ENCODE data around the gene PRDM15. TPM values are rescaled to one million over a fixed set of nuclear protein-coding genes. Genes with fewer than 3 reads are reported as not detected.

Gene PRDM15
- total and polyA plus RNA-seq, 2 experiments from 2014 or later, result 3.0 to 10.6 TPM

DNA sequence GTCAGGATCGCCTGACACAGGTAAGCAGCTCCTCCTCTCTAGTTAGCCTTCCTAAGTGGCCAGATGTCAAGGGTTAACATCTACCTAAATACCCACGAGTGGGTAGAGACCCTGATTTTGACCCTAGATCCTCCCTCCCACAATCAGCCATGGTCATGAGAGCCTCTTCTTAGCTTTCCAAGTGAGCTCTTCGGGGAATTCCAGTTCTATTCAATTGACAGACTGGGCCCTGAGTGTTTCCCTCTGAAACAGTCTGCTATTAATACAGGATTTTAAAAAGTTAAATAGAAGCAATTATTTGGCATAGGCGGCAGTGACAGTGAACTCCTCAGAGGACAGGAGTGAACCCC is 46.6 kb upstream of the PRDM15 start:
- Mint-ChIP-seq H3K4me1 (peaks cover 30% of the 10 kb centered on the region), H3K9me3 (no peaks in the 10 kb centered on the region), H3K36me3 (ENCODE audit: low read depth) (no peaks in the 10 kb centered on the region), H3K4me3 (peak overlapping the region; percentile 39), H3K27me3 (ENCODE audit: insufficient read depth, low read depth, poor library complexity) (peaks cover 13% of the 10 kb centered on the region), H3K27ac (peak overlapping the region; percentile 96)
- H3K36me3 ChIP-seq (ENCODE audit: insufficient read depth), result no peaks in the 10 kb centered on the region
- no peak for DNase-seq (ENCODE audit: low spot score)
- TF ChIP-seq ZNF331 (CRISPR knock-in tag; IDR thresholded peaks at IDR 0.05; ENCODE audit: low read depth) (no peak), EZH2phosphoT487 (IDR thresholded peaks at IDR 0.05; ENCODE audit: unreplicated experiment) (no peak), ZNF114 (CRISPR knock-in tag; IDR thresholded peaks at IDR 0.05) (no peak), CTCF (conservative IDR thresholded peaks at IDR 0.05; ENCODE audit: low read depth in 2 of 2) (no peak)
- TF ChIP-seq, protein P1, sequence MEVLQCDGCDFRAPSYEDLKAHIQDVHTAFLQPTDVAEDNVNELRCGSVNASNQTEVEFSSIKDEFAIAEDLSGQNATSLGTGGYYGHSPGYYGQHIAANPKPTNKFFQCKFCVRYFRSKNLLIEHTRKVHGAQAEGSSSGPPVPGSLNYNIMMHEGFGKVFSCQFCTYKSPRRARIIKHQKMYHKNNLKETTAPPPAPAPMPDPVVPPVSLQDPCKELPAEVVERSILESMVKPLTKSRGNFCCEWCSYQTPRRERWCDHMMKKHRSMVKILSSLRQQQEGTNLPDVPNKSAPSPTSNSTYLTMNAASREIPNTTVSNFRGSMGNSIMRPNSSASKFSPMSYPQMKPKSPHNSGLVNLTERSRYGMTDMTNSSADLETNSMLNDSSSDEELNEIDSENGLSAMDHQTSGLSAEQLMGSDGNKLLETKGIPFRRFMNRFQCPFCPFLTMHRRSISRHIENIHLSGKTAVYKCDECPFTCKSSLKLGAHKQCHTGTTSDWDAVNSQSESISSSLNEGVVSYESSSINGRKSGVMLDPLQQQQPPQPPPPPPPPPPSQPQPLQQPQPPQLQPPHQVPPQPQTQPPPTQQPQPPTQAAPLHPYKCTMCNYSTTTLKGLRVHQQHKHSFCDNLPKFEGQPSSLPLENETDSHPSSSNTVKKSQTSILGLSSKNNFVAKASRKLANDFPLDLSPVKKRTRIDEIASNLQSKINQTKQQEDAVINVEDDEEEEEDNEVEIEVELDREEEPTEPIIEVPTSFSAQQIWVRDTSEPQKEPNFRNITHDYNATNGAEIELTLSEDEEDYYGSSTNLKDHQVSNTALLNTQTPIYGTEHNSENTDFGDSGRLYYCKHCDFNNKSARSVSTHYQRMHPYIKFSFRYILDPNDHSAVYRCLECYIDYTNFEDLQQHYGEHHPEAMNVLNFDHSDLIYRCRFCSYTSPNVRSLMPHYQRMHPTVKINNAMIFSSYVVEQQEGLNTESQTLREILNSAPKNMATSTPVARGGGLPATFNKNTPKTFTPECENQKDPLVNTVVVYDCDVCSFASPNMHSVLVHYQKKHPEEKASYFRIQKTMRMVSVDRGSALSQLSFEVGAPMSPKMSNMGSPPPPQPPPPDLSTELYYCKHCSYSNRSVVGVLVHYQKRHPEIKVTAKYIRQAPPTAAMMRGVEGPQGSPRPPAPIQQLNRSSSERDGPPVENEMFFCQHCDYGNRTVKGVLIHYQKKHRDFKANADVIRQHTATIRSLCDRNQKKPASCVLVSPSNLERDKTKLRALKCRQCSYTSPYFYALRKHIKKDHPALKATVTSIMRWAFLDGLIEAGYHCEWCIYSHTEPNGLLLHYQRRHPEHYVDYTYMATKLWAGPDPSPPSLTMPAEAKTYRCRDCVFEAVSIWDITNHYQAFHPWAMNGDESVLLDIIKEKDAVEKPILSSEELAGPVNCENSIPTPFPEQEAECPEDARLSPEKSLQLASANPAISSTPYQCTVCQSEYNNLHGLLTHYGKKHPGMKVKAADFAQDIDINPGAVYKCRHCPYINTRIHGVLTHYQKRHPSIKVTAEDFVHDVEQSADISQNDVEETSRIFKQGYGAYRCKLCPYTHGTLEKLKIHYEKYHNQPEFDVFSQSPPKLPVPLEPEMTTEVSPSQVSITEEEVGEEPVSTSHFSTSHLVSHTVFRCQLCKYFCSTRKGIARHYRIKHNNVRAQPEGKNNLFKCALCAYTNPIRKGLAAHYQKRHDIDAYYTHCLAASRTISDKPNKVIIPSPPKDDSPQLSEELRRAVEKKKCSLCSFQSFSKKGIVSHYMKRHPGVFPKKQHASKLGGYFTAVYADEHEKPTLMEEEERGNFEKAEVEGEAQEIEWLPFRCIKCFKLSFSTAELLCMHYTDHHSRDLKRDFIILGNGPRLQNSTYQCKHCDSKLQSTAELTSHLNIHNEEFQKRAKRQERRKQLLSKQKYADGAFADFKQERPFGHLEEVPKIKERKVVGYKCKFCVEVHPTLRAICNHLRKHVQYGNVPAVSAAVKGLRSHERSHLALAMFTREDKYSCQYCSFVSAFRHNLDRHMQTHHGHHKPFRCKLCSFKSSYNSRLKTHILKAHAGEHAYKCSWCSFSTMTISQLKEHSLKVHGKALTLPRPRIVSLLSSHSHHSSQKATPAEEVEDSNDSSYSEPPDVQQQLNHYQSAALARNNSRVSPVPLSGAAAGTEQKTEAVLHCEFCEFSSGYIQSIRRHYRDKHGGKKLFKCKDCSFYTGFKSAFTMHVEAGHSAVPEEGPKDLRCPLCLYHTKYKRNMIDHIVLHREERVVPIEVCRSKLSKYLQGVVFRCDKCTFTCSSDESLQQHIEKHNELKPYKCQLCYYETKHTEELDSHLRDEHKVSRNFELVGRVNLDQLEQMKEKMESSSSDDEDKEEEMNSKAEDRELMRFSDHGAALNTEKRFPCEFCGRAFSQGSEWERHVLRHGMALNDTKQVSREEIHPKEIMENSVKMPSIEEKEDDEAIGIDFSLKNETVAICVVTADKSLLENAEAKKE (CRISPR knock-in tag; IDR thresholded peaks at IDR 0.05), result no peak
- TF ChIP-seq, protein P2, sequence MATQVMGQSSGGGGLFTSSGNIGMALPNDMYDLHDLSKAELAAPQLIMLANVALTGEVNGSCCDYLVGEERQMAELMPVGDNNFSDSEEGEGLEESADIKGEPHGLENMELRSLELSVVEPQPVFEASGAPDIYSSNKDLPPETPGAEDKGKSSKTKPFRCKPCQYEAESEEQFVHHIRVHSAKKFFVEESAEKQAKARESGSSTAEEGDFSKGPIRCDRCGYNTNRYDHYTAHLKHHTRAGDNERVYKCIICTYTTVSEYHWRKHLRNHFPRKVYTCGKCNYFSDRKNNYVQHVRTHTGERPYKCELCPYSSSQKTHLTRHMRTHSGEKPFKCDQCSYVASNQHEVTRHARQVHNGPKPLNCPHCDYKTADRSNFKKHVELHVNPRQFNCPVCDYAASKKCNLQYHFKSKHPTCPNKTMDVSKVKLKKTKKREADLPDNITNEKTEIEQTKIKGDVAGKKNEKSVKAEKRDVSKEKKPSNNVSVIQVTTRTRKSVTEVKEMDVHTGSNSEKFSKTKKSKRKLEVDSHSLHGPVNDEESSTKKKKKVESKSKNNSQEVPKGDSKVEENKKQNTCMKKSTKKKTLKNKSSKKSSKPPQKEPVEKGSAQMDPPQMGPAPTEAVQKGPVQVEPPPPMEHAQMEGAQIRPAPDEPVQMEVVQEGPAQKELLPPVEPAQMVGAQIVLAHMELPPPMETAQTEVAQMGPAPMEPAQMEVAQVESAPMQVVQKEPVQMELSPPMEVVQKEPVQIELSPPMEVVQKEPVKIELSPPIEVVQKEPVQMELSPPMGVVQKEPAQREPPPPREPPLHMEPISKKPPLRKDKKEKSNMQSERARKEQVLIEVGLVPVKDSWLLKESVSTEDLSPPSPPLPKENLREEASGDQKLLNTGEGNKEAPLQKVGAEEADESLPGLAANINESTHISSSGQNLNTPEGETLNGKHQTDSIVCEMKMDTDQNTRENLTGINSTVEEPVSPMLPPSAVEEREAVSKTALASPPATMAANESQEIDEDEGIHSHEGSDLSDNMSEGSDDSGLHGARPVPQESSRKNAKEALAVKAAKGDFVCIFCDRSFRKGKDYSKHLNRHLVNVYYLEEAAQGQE (IDR thresholded peaks at IDR 0.05; ENCODE audit: unreplicated experiment), result no peak
- H3K4me2 ChIP-seq, result peak overlapping the region; percentile 21
- H3K4me1 ChIP-seq (ENCODE audit: insufficient read depth), result peaks cover 28% of the 10 kb centered on the region
- no peaks in the 10 kb centered on the region for H4K20me1 ChIP-seq (replicated peaks; ENCODE audit: insufficient read depth)
- H3F3A ChIP-seq (replicated peaks; ENCODE audit: low read depth), result no peaks in the 10 kb centered on the region
- H3K4me3 ChIP-seq, result no peak overlapping the region
- no peak for ATAC-seq
- no peak overlapping the region for H2AFZ ChIP-seq
- no peaks in the 10 kb centered on the region for H3K27me3 ChIP-seq (ENCODE audit: insufficient read depth)
- no peaks in the 10 kb centered on the region for H3K9me2 ChIP-seq (ENCODE audit: insufficient read depth)
- H3K27ac ChIP-seq (ENCODE audit: low read depth), result peak overlapping the region; percentile 85; the same call in 1 of the 2 replicates
- peaks cover 6% of the 10 kb centered on the region; the same call in 1 of the 2 replicates for H3K79me2 ChIP-seq (replicated peaks; ENCODE audit: insufficient read depth)

Measured in GM23338 (cell line).